ENCODE data around the gene IHH. TPM values are rescaled to one million over a fixed set of nuclear protein-coding genes. Genes with fewer than 3 reads are reported as not detected.

The IHH gene
- total and polyA plus RNA-seq, 8 donors = 0.58 to 59.1 (median 11.2) TPM

DNA sequence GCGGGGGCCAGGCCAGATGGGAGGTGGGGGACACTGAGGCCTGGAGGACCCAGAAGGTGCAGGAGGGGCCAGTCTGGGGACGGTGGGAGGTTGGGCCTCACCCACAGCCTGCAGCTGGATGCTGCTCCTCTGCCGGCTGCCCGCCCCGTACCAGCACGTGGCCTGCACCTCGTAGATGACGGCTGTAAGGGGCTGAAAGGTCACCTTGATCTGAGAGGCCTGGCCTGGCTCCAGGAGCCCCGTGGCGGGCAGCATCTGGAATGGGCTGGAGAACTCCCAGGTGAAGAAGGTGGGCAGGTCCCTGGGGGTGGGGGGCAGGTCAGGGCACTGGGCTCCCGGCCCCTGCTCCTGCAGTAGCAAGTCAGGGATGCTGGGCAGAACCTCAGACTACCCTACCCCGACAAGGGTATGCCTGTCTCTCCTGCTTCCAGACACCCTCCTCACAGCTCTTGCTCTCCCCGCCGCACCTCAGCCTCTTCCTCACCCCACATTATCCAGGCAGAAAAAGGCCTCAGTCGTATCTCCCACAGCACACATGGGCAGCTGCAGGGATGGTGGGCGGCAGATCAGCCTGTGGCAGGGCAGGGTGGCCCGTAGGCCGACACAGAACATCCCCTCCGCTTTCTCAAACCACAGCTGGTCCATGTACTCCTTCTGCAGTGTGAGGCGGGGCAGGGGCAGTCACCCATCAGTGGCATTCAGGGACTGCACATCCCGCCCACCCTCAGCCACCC lies 29.5 kb downstream of the IHH start:
- Histone ChIP-seq H3K9me3 (no peaks in the 10 kb centered on the region), H3K4me1 (no peaks in the 10 kb centered on the region), H3K36me3 (no peaks in the 10 kb centered on the region), H3K4me3 (no peak overlapping the region), H3K27ac (no peak overlapping the region), H3K27me3 (peaks cover 0 to 68% (median 6%) of the 10 kb centered on the region in 3 donors)
- TF ChIP-seq, protein P1, sequence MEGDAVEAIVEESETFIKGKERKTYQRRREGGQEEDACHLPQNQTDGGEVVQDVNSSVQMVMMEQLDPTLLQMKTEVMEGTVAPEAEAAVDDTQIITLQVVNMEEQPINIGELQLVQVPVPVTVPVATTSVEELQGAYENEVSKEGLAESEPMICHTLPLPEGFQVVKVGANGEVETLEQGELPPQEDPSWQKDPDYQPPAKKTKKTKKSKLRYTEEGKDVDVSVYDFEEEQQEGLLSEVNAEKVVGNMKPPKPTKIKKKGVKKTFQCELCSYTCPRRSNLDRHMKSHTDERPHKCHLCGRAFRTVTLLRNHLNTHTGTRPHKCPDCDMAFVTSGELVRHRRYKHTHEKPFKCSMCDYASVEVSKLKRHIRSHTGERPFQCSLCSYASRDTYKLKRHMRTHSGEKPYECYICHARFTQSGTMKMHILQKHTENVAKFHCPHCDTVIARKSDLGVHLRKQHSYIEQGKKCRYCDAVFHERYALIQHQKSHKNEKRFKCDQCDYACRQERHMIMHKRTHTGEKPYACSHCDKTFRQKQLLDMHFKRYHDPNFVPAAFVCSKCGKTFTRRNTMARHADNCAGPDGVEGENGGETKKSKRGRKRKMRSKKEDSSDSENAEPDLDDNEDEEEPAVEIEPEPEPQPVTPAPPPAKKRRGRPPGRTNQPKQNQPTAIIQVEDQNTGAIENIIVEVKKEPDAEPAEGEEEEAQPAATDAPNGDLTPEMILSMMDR (IDR thresholded peaks at IDR 0.05) = no peak
- TF ChIP-seq POLR2A (IDR thresholded peaks at IDR 0.05) (no peak), EP300 (IDR thresholded peaks at IDR 0.05) (no peak), POLR2AphosphoS5 (IDR thresholded peaks at IDR 0.05) (no peak)
- WGBS, 5 donors = 64 to 81% (median 78%) methylated on average over 17 to 21 of the region's 21 CpGs
- intact Hi-C loops (cut with DNase I; ENCODE audit: low total_unique reads) = no loop called here
- no peak for DNase-seq

DNA sequence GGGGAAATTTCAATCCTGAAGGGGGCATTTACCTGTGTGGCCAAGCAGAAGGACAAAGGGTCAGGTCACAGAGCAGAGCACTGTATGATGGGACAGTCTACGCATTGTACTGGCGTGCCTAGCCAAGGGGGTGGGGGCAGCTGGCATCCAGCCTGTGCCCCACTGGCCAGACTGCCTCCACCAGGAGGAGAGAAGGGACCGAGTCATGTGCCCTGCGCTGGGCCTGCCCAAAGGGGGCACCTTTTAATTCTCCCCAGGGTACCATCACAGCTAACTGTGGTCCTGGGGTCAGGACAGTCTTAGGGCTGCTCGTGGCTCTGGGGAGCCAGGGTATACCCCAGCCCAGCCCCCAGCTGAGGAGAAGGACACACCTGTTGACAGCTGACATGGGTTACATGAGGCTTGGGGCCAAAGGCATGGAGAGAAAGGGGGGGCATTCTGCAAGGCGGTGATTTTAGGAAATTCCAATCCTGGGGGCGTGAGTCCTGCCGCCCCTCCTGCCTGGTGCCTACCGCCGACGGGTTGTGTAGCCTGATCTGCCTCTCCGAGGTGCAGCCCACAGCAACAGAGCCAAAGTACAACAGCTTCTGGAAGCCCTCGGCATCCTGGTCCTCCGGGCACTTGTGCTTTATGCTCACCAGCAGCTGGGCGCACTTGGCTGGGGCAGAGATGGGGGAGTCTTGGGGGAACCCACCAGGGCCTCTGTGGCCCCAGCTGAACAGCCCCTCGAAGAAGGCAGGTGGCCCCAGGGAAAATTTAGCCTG lies 30.4 kb downstream of the IHH start:
- Histone ChIP-seq H3K4me1 (no peaks in the 10 kb centered on the region), H3K36me3 (no peaks in the 10 kb centered on the region), H3K9me3 (no peaks in the 10 kb centered on the region), H3K27ac (no peak overlapping the region), H3K27me3 (peaks cover 0 to 60% (median 6%) of the 10 kb centered on the region in 3 donors), H3K4me3 (no peak overlapping the region)
- 74 to 82% (median 79%) methylated on average over 9 to 16 of the region's 16 CpGs for WGBS, 5 donors
- DNase-seq = no peak
- TF ChIP-seq EP300 (IDR thresholded peaks at IDR 0.05) (no peak), POLR2A (IDR thresholded peaks at IDR 0.05) (no peak), POLR2AphosphoS5 (IDR thresholded peaks at IDR 0.05) (no peak)
- TF ChIP-seq, protein P1 (IDR thresholded peaks at IDR 0.05) = no peak
- intact Hi-C loops (cut with DNase I; ENCODE audit: low total_unique reads) = no loop called here

DNA sequence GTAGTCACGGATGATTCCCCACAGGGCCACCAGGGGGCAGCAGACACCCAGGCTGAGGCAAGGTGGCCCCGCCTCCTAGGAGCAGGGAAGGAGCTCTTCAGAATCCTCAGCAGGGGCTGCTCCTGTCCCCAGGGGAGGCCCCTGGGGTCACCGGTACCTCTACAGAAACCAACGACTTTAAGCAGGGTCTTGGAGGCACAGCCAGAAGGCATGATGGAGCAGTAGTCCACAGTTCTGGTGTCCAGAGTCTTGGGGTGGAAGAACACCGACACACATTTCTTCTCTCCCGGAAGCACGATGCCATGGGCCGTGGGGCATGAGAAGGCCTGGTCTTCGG lies 30.9 kb downstream of the IHH start:
- H3K4me1 ChIP-seq = no peaks in the 10 kb centered on the region
- intact Hi-C loops (cut with DNase I; ENCODE audit: low total_unique reads) = loop anchor here (10.0 kb wide), 2 partner anchors 125 to 275 kb away; partner anchors contain the start of gene PTPRN
- no peaks in the 10 kb centered on the region for H3K36me3 ChIP-seq
- H3K9me3 ChIP-seq = no peaks in the 10 kb centered on the region
- H3K27me3 ChIP-seq = peaks cover 0 to 57% (median 6%) of the 10 kb centered on the region in 3 donors
- DNase-seq = peak; percentile 90 to 92
- no peak overlapping the region for H3K27ac ChIP-seq
- no peak overlapping the region for H3K4me3 ChIP-seq
- TF ChIP-seq, protein P1 (IDR thresholded peaks at IDR 0.05) = peak in 6 of 7 experiments; percentile 85 to 98 (median 90)
- TF ChIP-seq POLR2AphosphoS5 (IDR thresholded peaks at IDR 0.05) = peak in 1 of 3 donors; percentile 61
- TF ChIP-seq POLR2A (IDR thresholded peaks at IDR 0.05) = no peak
- 39 to 44% (median 41%) methylated on average over 7 to 9 of the region's 9 CpGs for WGBS, 5 donors

DNA sequence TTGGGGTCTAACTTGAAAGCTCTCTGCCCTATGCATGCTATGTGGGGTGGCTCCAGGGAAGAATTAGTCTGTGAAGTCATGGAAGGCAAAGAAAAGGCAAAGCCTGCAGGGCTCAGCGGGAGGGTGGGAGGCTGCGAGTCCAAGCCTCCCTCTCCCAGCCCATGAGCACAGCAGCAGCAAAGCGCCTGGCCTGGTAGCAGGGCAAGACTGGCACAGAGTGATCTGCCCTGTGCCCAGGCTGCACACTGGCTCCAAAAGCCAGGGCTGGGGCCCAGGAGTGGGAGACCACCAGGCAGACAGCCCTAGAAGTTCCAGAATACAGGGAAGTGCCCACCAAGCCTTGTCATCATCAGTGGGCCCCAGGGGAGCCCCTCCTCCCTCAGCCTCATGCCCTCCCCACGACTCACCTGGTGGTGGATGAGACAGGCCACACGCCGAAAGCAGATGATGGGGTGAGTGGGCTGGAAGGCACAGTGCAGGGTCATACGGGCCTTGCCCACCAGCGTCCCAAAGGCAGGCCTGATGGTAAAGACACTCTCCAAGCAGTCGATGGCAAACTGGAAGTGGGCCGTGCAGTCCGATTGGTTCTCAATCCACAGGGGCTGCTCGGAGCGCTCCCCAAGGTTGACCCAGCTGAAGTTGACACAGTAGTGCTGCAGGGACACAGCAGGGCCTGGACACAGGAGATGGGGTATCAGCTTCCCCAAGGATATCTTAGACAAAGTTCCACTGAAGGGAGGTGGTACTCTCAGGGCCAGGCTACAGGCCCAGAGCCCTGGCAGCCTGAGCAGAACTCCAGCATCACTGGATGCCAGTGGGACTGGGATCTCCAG lies 31.5 kb downstream of the IHH start:
- 75 to 82% (median 80%) methylated on average over 11 to 13 of the region's 13 CpGs for WGBS, 5 donors
- Histone ChIP-seq H3K27ac (no peak overlapping the region), H3K4me1 (no peaks in the 10 kb centered on the region), H3K36me3 (no peaks in the 10 kb centered on the region), H3K4me3 (no peak overlapping the region), H3K27me3 (peaks cover 0 to 57% (median 6%) of the 10 kb centered on the region in 3 donors), H3K9me3 (no peaks in the 10 kb centered on the region)
- TF ChIP-seq EP300 (IDR thresholded peaks at IDR 0.05) = no peak
- no peak for TF ChIP-seq POLR2AphosphoS5 (IDR thresholded peaks at IDR 0.05)
- TF ChIP-seq POLR2A (IDR thresholded peaks at IDR 0.05) = no peak
- TF ChIP-seq, protein P1 (IDR thresholded peaks at IDR 0.05) = no peak
- intact Hi-C loops (cut with DNase I; ENCODE audit: low total_unique reads) = loop anchor here (10.0 kb wide), 2 partner anchors 126 to 276 kb away; partner anchors contain the start of gene PTPRN
- DNase-seq = no peak

All from stomach (tissue), 9 donors.